Measurements from ENCODE around the gene RAB21.
A peak's percentile ranks its signal among the peaks of the same experiment; 100 is the strongest.

RAB21 gene

GRCh38 chr12:71742998-71743397 is 11.7 kb upstream of the RAB21 start:
- Histone ChIP-seq H3K4me3 (ENCODE audit: low read depth in 1 of 2, low read length in 2 of 2) (no peak overlapping the region), H2AFZ (ENCODE audit: low read depth, low read length) (no peak overlapping the region), H3K79me2 (ENCODE audit: insufficient read depth, low read length) (no peaks in the 10 kb centered on the region), H3K27me3 (ENCODE audit: insufficient read depth, low read length, poor library complexity) (no peaks in the 10 kb centered on the region), H3K4me2 (ENCODE audit: insufficient read depth, low read length) (no peak overlapping the region), H3K9me3 (ENCODE audit: insufficient read depth, low read length, severe bottlenecking) (no peaks in the 10 kb centered on the region), H4K20me1 (ENCODE audit: insufficient read depth, low read length) (no peaks in the 10 kb centered on the region), H3K4me1 (ENCODE audit: insufficient read depth, low read length) (no peaks in the 10 kb centered on the region), H3K27ac (ENCODE audit: low read length) (no peak overlapping the region), H3K36me3 (ENCODE audit: insufficient read depth, low read length) (no peaks in the 10 kb centered on the region), H3K9ac (ENCODE audit: low read depth, low read length) (no peak overlapping the region)
- ATAC-seq (ENCODE audit: insufficient read depth, low read depth) = no peak
- TF ChIP-seq EZH2 (IDR thresholded peaks at IDR 0.05; ENCODE audit: borderline replicate concordance, low read depth, low read length, severe bottlenecking) = no peak
- no peak for TF ChIP-seq CTCF (IDR thresholded peaks at IDR 0.05; ENCODE audit: borderline replicate concordance, extremely low read depth, low read length, poor library complexity, severe bottlenecking)
- DNase-seq = no peak

- Histone ChIP-seq H3K27me3 (ENCODE audit: insufficient read depth, low read length, poor library complexity) (peaks cover 8% of the 10 kb centered on the region), H3K4me2 (ENCODE audit: insufficient read depth, low read length) (no peak overlapping the region), H3K27ac (ENCODE audit: low read length) (no peak overlapping the region), H3K9ac (ENCODE audit: low read depth, low read length) (no peak overlapping the region), H3K9me3 (ENCODE audit: insufficient read depth, low read length, severe bottlenecking) (no peaks in the 10 kb centered on the region), H3K4me3 (ENCODE audit: low read depth in 1 of 2, low read length in 2 of 2) (no peak overlapping the region), H3K79me2 (ENCODE audit: insufficient read depth, low read length) (no peaks in the 10 kb centered on the region), H3K4me1 (ENCODE audit: insufficient read depth, low read length) (no peaks in the 10 kb centered on the region), H4K20me1 (ENCODE audit: insufficient read depth, low read length) (no peaks in the 10 kb centered on the region), H2AFZ (ENCODE audit: low read depth, low read length) (no peak overlapping the region), H3K36me3 (ENCODE audit: insufficient read depth, low read length) (no peaks in the 10 kb centered on the region)
- DNase-seq (no peak), ATAC-seq (ENCODE audit: insufficient read depth, low read depth) (no peak)
- TF ChIP-seq CTCF (IDR thresholded peaks at IDR 0.05; ENCODE audit: borderline replicate concordance, extremely low read depth, low read length, poor library complexity, severe bottlenecking) (no peak), EZH2 (IDR thresholded peaks at IDR 0.05; ENCODE audit: borderline replicate concordance, low read depth, low read length, severe bottlenecking) (no peak)
Measured at GRCh38 chr12:71744522-71745300, 10.0 kb upstream of the RAB21 start.

- Histone ChIP-seq H3K4me3 (ENCODE audit: low read depth in 1 of 2, low read length in 2 of 2) (no peak overlapping the region), H3K27me3 (ENCODE audit: insufficient read depth, low read length, poor library complexity) (peaks cover 16% of the 10 kb centered on the region), H3K9ac (ENCODE audit: low read depth, low read length) (no peak overlapping the region), H3K4me1 (ENCODE audit: insufficient read depth, low read length) (no peaks in the 10 kb centered on the region), H4K20me1 (ENCODE audit: insufficient read depth, low read length) (no peaks in the 10 kb centered on the region), H3K4me2 (ENCODE audit: insufficient read depth, low read length) (no peak overlapping the region), H3K27ac (ENCODE audit: low read length) (no peak overlapping the region), H2AFZ (ENCODE audit: low read depth, low read length) (no peak overlapping the region), H3K36me3 (ENCODE audit: insufficient read depth, low read length) (no peaks in the 10 kb centered on the region), H3K79me2 (ENCODE audit: insufficient read depth, low read length) (no peaks in the 10 kb centered on the region), H3K9me3 (ENCODE audit: insufficient read depth, low read length, severe bottlenecking) (no peaks in the 10 kb centered on the region)
- ATAC-seq (ENCODE audit: insufficient read depth, low read depth) (peak; percentile 90), DNase-seq (peak; percentile 43)
- TF ChIP-seq EZH2 (IDR thresholded peaks at IDR 0.05; ENCODE audit: borderline replicate concordance, low read depth, low read length, severe bottlenecking) = no peak
- peak; percentile 82 for TF ChIP-seq CTCF (IDR thresholded peaks at IDR 0.05; ENCODE audit: borderline replicate concordance, extremely low read depth, low read length, poor library complexity, severe bottlenecking)
Measured at GRCh38 chr12:71746974-71747611, 7.6 kb upstream of the RAB21 start.
